CD8-positive, alpha-beta memory T cell (primary cell): ENCODE measurements around the gene RPS14. TPM values are rescaled to one million over a fixed set of nuclear protein-coding genes. Genes with fewer than 3 reads are reported as not detected.
"Not testable (repeated sequence)": the region's sequence is repeated elsewhere in the genome, so short reads cannot be mapped to it uniquely, and the experiment has no call there.

Experiments
- CTCF ChIA-PET: fragments of 350-600 bp; sonication (Branson Sonifier 250); formaldehyde crosslinking; loops from one replicate; lab custom pipeline; 2021; ENCODE audit warnings: antibody characterized with exemption; lab: Charles Lee
- POLR2A ChIA-PET: fragments of 350-600 bp; sonication (Branson Sonifier 250); formaldehyde crosslinking; loops from one replicate; lab custom pipeline; 2021; ENCODE audit warnings: antibody characterized with exemption; lab: Charles Lee
- DNase-seq, 5 donors: peaks; one replicate each; pipeline versions ENCODE4 v3.0.0 to v3.0.0-alpha.2; 2020 to 2022; ENCODE audit warnings: mixed read lengths in 1 of 5
- H3K27ac ChIP-seq: one replicate; pipeline ENCODE4 v1.7.0; 2013; ENCODE audit warnings: low read depth, mild to moderate bottlenecking, low read length, moderate library complexity
- H3K27me3 ChIP-seq: 2 replicates; pipeline ENCODE4 v1.7.0; 2013; ENCODE audit warnings: low read length, mild to moderate bottlenecking; ENCODE audit not compliant: insufficient read depth, poor library complexity, severe bottlenecking
- H3K36me3 ChIP-seq: 2 replicates; pipeline ENCODE4 v1.7.0; 2013; ENCODE audit warnings: mild to moderate bottlenecking, low read length, moderate library complexity; ENCODE audit not compliant: insufficient read depth
- H3K4me1 ChIP-seq: 2 replicates; pipeline ENCODE4 v1.7.0; 2013; ENCODE audit warnings: mild to moderate bottlenecking, low read length, moderate library complexity; ENCODE audit not compliant: insufficient read depth
- H3K4me3 ChIP-seq: 2 replicates; pipeline ENCODE4 v1.7.0; 2013; ENCODE audit warnings: mild to moderate bottlenecking, low read length
- H3K9me3 ChIP-seq: 2 replicates; pipeline ENCODE4 v1.7.0; 2013; ENCODE audit warnings: mild to moderate bottlenecking, low read length
- H3K27ac Mint-ChIP-seq, 8 donors: one replicate each; pipeline ENCODE4 v1.8.0; 2020 to 2021; ENCODE audit warnings: mixed read lengths in 8 of 8, mild to moderate bottlenecking in 6 of 8, inconsistent platforms in 3 of 8, moderate library complexity in 3 of 8
- H3K27me3 Mint-ChIP-seq, 2 donors: one replicate each; pipeline ENCODE4 v1.8.0; 2020 to 2021; ENCODE audit warnings: mixed read lengths in 2 of 2, mild to moderate bottlenecking in 1 of 2, moderate library complexity in 1 of 2
- H3K36me3 Mint-ChIP-seq, 3 donors: one replicate each; pipeline ENCODE4 v1.8.0; 2020 to 2021; ENCODE audit warnings: mixed read lengths in 3 of 3, inconsistent platforms in 1 of 3, mild to moderate bottlenecking in 1 of 3
- H3K4me1 Mint-ChIP-seq, 3 donors: one replicate each; pipeline ENCODE4 v1.8.0; 2020 to 2021; ENCODE audit warnings: mixed read lengths in 3 of 3, inconsistent platforms in 1 of 3, mild to moderate bottlenecking in 1 of 3
- H3K4me3 Mint-ChIP-seq, 7 donors: one replicate each; pipeline ENCODE4 v1.8.0; 2020 to 2021; ENCODE audit warnings: mixed read lengths in 7 of 7, mild to moderate bottlenecking in 6 of 7, moderate library complexity in 4 of 7, inconsistent platforms in 2 of 7
- H3K9me3 Mint-ChIP-seq, 5 donors: one replicate each; pipeline ENCODE4 v1.8.0; 2020 to 2022; ENCODE audit warnings: mixed read lengths in 5 of 5, mild to moderate bottlenecking in 3 of 5, moderate library complexity in 2 of 5, inconsistent platforms in 1 of 5
- polyA plus RNA-seq: library from polyadenylated mRNA; unstranded; fragments of 300-500 nt; fragmentation: Illumina TruSeq; gene quantifications from one replicate; pipeline ENCODE4 v1.2.3, GENCODE V29; 2021
- total RNA-seq, 2 experiments: library from RNA; stranded (reverse); gene quantifications; one replicate each; pipeline ENCODE4 v1.2.3, GENCODE V29; 2021

The RPS14 gene
- total and polyA plus RNA-seq, 3 experiments from 2014 or later = 2,924 to 6,416 (median 3,007) TPM

- Mint-ChIP-seq H3K4me1 (no peaks in the 10 kb centered on the region), H3K9me3 (no peaks in the 10 kb centered on the region), H3K36me3 (peaks cover 0 to 2% (median 0%) of the 10 kb centered on the region in 3 donors), H3K27ac (peak overlapping the region in 3 of 8 donors; percentile 5 to 64 (median 29)), H3K27me3 (peaks cover 4 to 10% of the 10 kb centered on the region in 2 donors), H3K4me3 (no peak overlapping the region)
- Histone ChIP-seq H3K27ac (no peak overlapping the region), H3K9me3 (no peaks in the 10 kb centered on the region), H3K4me1 (no peaks in the 10 kb centered on the region), H3K27me3 (no peaks in the 10 kb centered on the region), H3K4me3 (no peak overlapping the region), H3K36me3 (no peaks in the 10 kb centered on the region)
- ChIA-PET CTCF (no interaction called here), POLR2A (no interaction called here)
- DNase-seq = no peak
These were observed 20.1 kb downstream of the RPS14 start for GRCh38 chr5:150429410-150429873.

- H3K36me3 ChIP-seq = no peaks in the 10 kb centered on the region
- ChIA-PET CTCF (no interaction called here), POLR2A (no interaction called here)
- H3K4me1 ChIP-seq = no peaks in the 10 kb centered on the region
- Mint-ChIP-seq H3K27ac (peak overlapping the region in 1 of 8 donors; percentile 29), H3K4me3 (no peak overlapping the region), H3K27me3 (peaks cover 4 to 10% of the 10 kb centered on the region in 2 donors), H3K36me3 (peaks cover 0 to 2% (median 0%) of the 10 kb centered on the region in 3 donors), H3K4me1 (no peaks in the 10 kb centered on the region), H3K9me3 (no peaks in the 10 kb centered on the region)
- DNase-seq = no peak
- H3K27me3 ChIP-seq = no peaks in the 10 kb centered on the region
- H3K27ac ChIP-seq = no peak overlapping the region
- H3K9me3 ChIP-seq = no peaks in the 10 kb centered on the region
- H3K4me3 ChIP-seq = no peak overlapping the region
These were observed 20.6 kb downstream of the RPS14 start for GRCh38 chr5:150428978-150429377.

- Mint-ChIP-seq H3K4me3 (no peak overlapping the region), H3K27ac (peak overlapping the region in 1 of 8 donors; percentile 2), H3K27me3 (peaks cover 4 to 10% of the 10 kb centered on the region in 2 donors), H3K4me1 (no peaks in the 10 kb centered on the region), H3K9me3 (no peaks in the 10 kb centered on the region), H3K36me3 (peaks cover 0 to 2% (median 0%) of the 10 kb centered on the region in 3 donors)
- no peak overlapping the region for H3K4me3 ChIP-seq
- H3K27ac ChIP-seq = no peak overlapping the region
- H3K27me3 ChIP-seq = no peaks in the 10 kb centered on the region
- H3K9me3 ChIP-seq = no peaks in the 10 kb centered on the region
- no peak for DNase-seq
- H3K36me3 ChIP-seq = no peaks in the 10 kb centered on the region
- no peaks in the 10 kb centered on the region for H3K4me1 ChIP-seq
- ChIA-PET POLR2A (no interaction called here), CTCF (no interaction called here)
These were observed 21.2 kb downstream of the RPS14 start for GRCh38 chr5:150428106-150428876.

GRCh38 chr5:150426165-150426564, 23.4 kb downstream of the RPS14 start:
- H3K27ac ChIP-seq, H3K27me3 ChIP-seq, POLR2A ChIA-PET, H3K4me1 ChIP-seq, H3K27ac Mint-ChIP-seq, DNase-seq, H3K9me3 ChIP-seq, H3K4me1 Mint-ChIP-seq, H3K4me3 ChIP-seq, H3K4me3 Mint-ChIP-seq, H3K36me3 ChIP-seq, H3K36me3 Mint-ChIP-seq, H3K9me3 Mint-ChIP-seq: not testable (repeated sequence)
- H3K27me3 Mint-ChIP-seq = peaks cover 4 to 10% of the 10 kb centered on the region in 2 donors
- CTCF ChIA-PET = interaction anchor here (1.1 kb wide), 1 partner anchor 23 kb away, joined by 4 read pairs; the partner anchor contains the start of gene RPS14

- Histone ChIP-seq H3K27ac (no peak overlapping the region), H3K36me3 (no peaks in the 10 kb centered on the region), H3K4me1 (no peaks in the 10 kb centered on the region), H3K4me3 (no peak overlapping the region), H3K27me3 (no peaks in the 10 kb centered on the region), H3K9me3 (no peaks in the 10 kb centered on the region)
- Mint-ChIP-seq H3K36me3 (peaks cover 0 to under 1% (median 0%) of the 10 kb centered on the region in 3 donors), H3K9me3 (no peaks in the 10 kb centered on the region), H3K4me1 (peaks cover 5 to 14% (median 8%) of the 10 kb centered on the region in 3 donors), H3K27ac (no peak overlapping the region), H3K4me3 (no peak overlapping the region), H3K27me3 (peaks cover 0 to 7% of the 10 kb centered on the region in 2 donors)
- DNase-seq = no peak
- ChIA-PET CTCF (interaction anchor here (0.9 to 1.3 kb wide), 2 partner anchors 12 to 24 kb away, joined by 3 to 4 read pairs; no protein-coding TSS in a partner anchor), POLR2A (interaction anchor here (1.4 kb wide), 1 partner anchor 12 kb away, joined by 3 read pairs; no protein-coding TSS in a partner anchor)
These were observed 26.8 kb downstream of the RPS14 start for GRCh38 chr5:150422758-150423157.

GRCh38 chr5:150422075-150422474, 27.5 kb downstream of the RPS14 start:
- Mint-ChIP-seq H3K27ac (no peak overlapping the region), H3K9me3 (no peaks in the 10 kb centered on the region), H3K36me3 (no peaks in the 10 kb centered on the region), H3K4me1 (peaks cover 5 to 14% (median 8%) of the 10 kb centered on the region in 3 donors), H3K27me3 (peaks cover 0 to 4% of the 10 kb centered on the region in 2 donors), H3K4me3 (no peak overlapping the region)
- CTCF ChIA-PET = no interaction called here
- Histone ChIP-seq H3K36me3 (no peaks in the 10 kb centered on the region), H3K4me3 (no peak overlapping the region), H3K4me1 (no peaks in the 10 kb centered on the region), H3K27me3 (no peaks in the 10 kb centered on the region), H3K27ac (no peak overlapping the region), H3K9me3 (no peaks in the 10 kb centered on the region)
- no peak for DNase-seq
- POLR2A ChIA-PET = no interaction called here

- H3K27me3 ChIP-seq = no peaks in the 10 kb centered on the region
- H3K27ac ChIP-seq = no peak overlapping the region
- Mint-ChIP-seq H3K9me3 (peaks cover 0 to 1% (median 0%) of the 10 kb centered on the region in 5 donors), H3K4me1 (peaks cover 8 to 14% (median 8%) of the 10 kb centered on the region in 3 donors), H3K27ac (peak overlapping the region in 7 of 8 donors; percentile 48 to 92 (median 80)), H3K4me3 (peak overlapping the region in 2 of 7 donors; percentile 10 to 17), H3K27me3 (peaks cover 0 to 3% of the 10 kb centered on the region in 2 donors), H3K36me3 (no peaks in the 10 kb centered on the region)
- ChIA-PET POLR2A (no interaction called here), CTCF (interaction anchor here (1.2 kb wide), 1 partner anchor 16 kb away, joined by 3 read pairs; no protein-coding TSS in a partner anchor)
- DNase-seq = no peak
- no peaks in the 10 kb centered on the region for H3K36me3 ChIP-seq
- no peaks in the 10 kb centered on the region for H3K4me1 ChIP-seq
- H3K4me3 ChIP-seq = no peak overlapping the region
- H3K9me3 ChIP-seq = no peaks in the 10 kb centered on the region
These were observed 29.8 kb downstream of the RPS14 start for GRCh38 chr5:150419630-150420270.
